DND-41 (cell line): ENCODE measurements around the gene DRC3.

Experiments used
- CTCF ChIP-seq: IDR thresholded peaks from 2 replicates; pipeline ENCODE4 v1.5.1; 2012; ENCODE audit warnings: borderline replicate concordance, low read length, moderate library complexity, mild to moderate bottlenecking; ENCODE audit not compliant: poor library complexity, severe bottlenecking; ENCODE audit errors: extremely low read depth
- EZH2 ChIP-seq: IDR thresholded peaks from 3 replicates; pipeline ENCODE4 v1.6.1; 2012; ENCODE audit warnings: borderline replicate concordance, low read depth, mild to moderate bottlenecking, moderate library complexity, low read length, inconsistent platforms; ENCODE audit not compliant: severe bottlenecking

- TF ChIP-seq CTCF (no peak), EZH2 (no peak)
Observed at GRCh38 chr17:17943281-17943984, 29.2 kb upstream of the DRC3 start.
